ENCODE results near the gene SAXO1.

The SAXO1 gene

GRCh38 chr9:18922161-18922885 lies 110.7 kb downstream of the SAXO1 start:
- no peaks in the 10 kb centered on the region for H3K9me3 ChIP-seq (ENCODE audit: low read depth, low read length)
- no peak overlapping the region for H3K9ac ChIP-seq (ENCODE audit: insufficient read length)
- DNase-seq (ENCODE audit: low read depth, low spot score): no peak
- H3K36me3 ChIP-seq (ENCODE audit: insufficient read depth, low read length): no peaks in the 10 kb centered on the region
- no peak for TF ChIP-seq EZH2 (IDR thresholded peaks at IDR 0.05)
- no peak for TF ChIP-seq FOXP2 (optimal IDR thresholded peaks at IDR 0.05; ENCODE audit: control extremely low read depth, extremely low read length, insufficient read depth)
- no peak for TF ChIP-seq POLR2AphosphoS5 (IDR thresholded peaks at IDR 0.05; ENCODE audit: borderline replicate concordance, low read depth, low read length)
- no peak overlapping the region for H3K4me3 ChIP-seq
- H3K27ac ChIP-seq: no peak overlapping the region

GRCh38 chr9:18921366-18922075 lies 111.5 kb downstream of the SAXO1 start:
- Histone ChIP-seq H3K27ac (no peak overlapping the region), H3K9ac (ENCODE audit: insufficient read length) (no peak overlapping the region), H3K9me3 (ENCODE audit: low read depth, low read length) (no peaks in the 10 kb centered on the region), H3K36me3 (ENCODE audit: insufficient read depth, low read length) (no peaks in the 10 kb centered on the region), H3K4me3 (no peak overlapping the region)
- DNase-seq (ENCODE audit: low read depth, low spot score): no peak
- TF ChIP-seq FOXP2 (optimal IDR thresholded peaks at IDR 0.05; ENCODE audit: control extremely low read depth, extremely low read length, insufficient read depth): no peak
- TF ChIP-seq POLR2AphosphoS5 (IDR thresholded peaks at IDR 0.05; ENCODE audit: borderline replicate concordance, low read depth, low read length): no peak
- no peak for TF ChIP-seq EZH2 (IDR thresholded peaks at IDR 0.05)

- no peaks in the 10 kb centered on the region for H3K9me3 ChIP-seq (ENCODE audit: low read depth, low read length)
- H3K36me3 ChIP-seq (ENCODE audit: insufficient read depth, low read length): no peaks in the 10 kb centered on the region
- H3K4me3 ChIP-seq: no peak overlapping the region
- no peak overlapping the region for H3K9ac ChIP-seq (ENCODE audit: insufficient read length)
- TF ChIP-seq FOXP2 (optimal IDR thresholded peaks at IDR 0.05; ENCODE audit: control extremely low read depth, extremely low read length, insufficient read depth) (no peak), POLR2AphosphoS5 (IDR thresholded peaks at IDR 0.05; ENCODE audit: borderline replicate concordance, low read depth, low read length) (no peak), EZH2 (IDR thresholded peaks at IDR 0.05) (no peak)
- H3K27ac ChIP-seq: no peak overlapping the region
- DNase-seq (ENCODE audit: low read depth, low spot score): no peak
These were observed 112.6 kb downstream of the SAXO1 start for GRCh38 chr9:18920141-18921084.

GRCh38 chr9:18911714-18912342 lies 121.2 kb downstream of the SAXO1 start:
- TF ChIP-seq FOXP2 (optimal IDR thresholded peaks at IDR 0.05; ENCODE audit: control extremely low read depth, extremely low read length, insufficient read depth) (no peak), POLR2AphosphoS5 (IDR thresholded peaks at IDR 0.05; ENCODE audit: borderline replicate concordance, low read depth, low read length) (no peak), EZH2 (IDR thresholded peaks at IDR 0.05) (no peak)
- Histone ChIP-seq H3K36me3 (ENCODE audit: insufficient read depth, low read length) (no peaks in the 10 kb centered on the region), H3K27ac (no peak overlapping the region; the same call in 1 of the 2 replicates), H3K4me3 (no peak overlapping the region), H3K9me3 (ENCODE audit: low read depth, low read length) (no peaks in the 10 kb centered on the region), H3K9ac (ENCODE audit: insufficient read length) (no peak overlapping the region)
- no peak for DNase-seq (ENCODE audit: low read depth, low spot score)

GRCh38 chr9:18910916-18911315 lies 122.1 kb downstream of the SAXO1 start:
- Histone ChIP-seq H3K9ac (ENCODE audit: insufficient read length) (no peak overlapping the region), H3K9me3 (ENCODE audit: low read depth, low read length) (no peaks in the 10 kb centered on the region), H3K36me3 (ENCODE audit: insufficient read depth, low read length) (no peaks in the 10 kb centered on the region), H3K27ac (peak overlapping the region; percentile 32; the same call in 1 of the 2 replicates), H3K4me3 (peak overlapping the region; percentile 55)
- DNase-seq (ENCODE audit: low read depth, low spot score): no peak
- TF ChIP-seq EZH2 (IDR thresholded peaks at IDR 0.05): no peak
- no peak for TF ChIP-seq FOXP2 (optimal IDR thresholded peaks at IDR 0.05; ENCODE audit: control extremely low read depth, extremely low read length, insufficient read depth)
- TF ChIP-seq POLR2AphosphoS5 (IDR thresholded peaks at IDR 0.05; ENCODE audit: borderline replicate concordance, low read depth, low read length): no peak

GRCh38 chr9:18910435-18910834 lies 122.6 kb downstream of the SAXO1 start:
- H3K36me3 ChIP-seq (ENCODE audit: insufficient read depth, low read length): no peaks in the 10 kb centered on the region
- H3K9ac ChIP-seq (ENCODE audit: insufficient read length): no peak overlapping the region
- no peaks in the 10 kb centered on the region for H3K9me3 ChIP-seq (ENCODE audit: low read depth, low read length)
- TF ChIP-seq FOXP2 (optimal IDR thresholded peaks at IDR 0.05; ENCODE audit: control extremely low read depth, extremely low read length, insufficient read depth) (no peak), EZH2 (IDR thresholded peaks at IDR 0.05) (no peak), POLR2AphosphoS5 (IDR thresholded peaks at IDR 0.05; ENCODE audit: borderline replicate concordance, low read depth, low read length) (no peak)
- no peak for DNase-seq (ENCODE audit: low read depth, low spot score)
- peak overlapping the region; percentile 32; the same call in 1 of the 2 replicates for H3K27ac ChIP-seq
- H3K4me3 ChIP-seq: peak overlapping the region; percentile 55

- Histone ChIP-seq H3K36me3 (ENCODE audit: insufficient read depth, low read length) (no peaks in the 10 kb centered on the region), H3K9me3 (ENCODE audit: low read depth, low read length) (no peaks in the 10 kb centered on the region), H3K27ac (no peak overlapping the region), H3K4me3 (no peak overlapping the region), H3K9ac (ENCODE audit: insufficient read length) (no peak overlapping the region)
- DNase-seq (ENCODE audit: low read depth, low spot score): no peak
- no peak for TF ChIP-seq EZH2 (IDR thresholded peaks at IDR 0.05)
- TF ChIP-seq POLR2AphosphoS5 (IDR thresholded peaks at IDR 0.05; ENCODE audit: borderline replicate concordance, low read depth, low read length): no peak
- no peak for TF ChIP-seq FOXP2 (optimal IDR thresholded peaks at IDR 0.05; ENCODE audit: control extremely low read depth, extremely low read length, insufficient read depth)
These were observed 123.6 kb downstream of the SAXO1 start for GRCh38 chr9:18909140-18910018.
